HG03558 (cell line): ENCODE data around the gene GABRG1.

ENCODE experiments used
- ATAC-seq: cut with Tn5 transposase; IDR thresholded peaks from one replicate; pipeline ENCODE4 v1.9.1; 2021; ENCODE audit warnings: moderate number of reproducible peaks; ENCODE audit not compliant: unreplicated experiment; ENCODE audit errors: extremely low read depth

The GABRG1 gene

DNA sequence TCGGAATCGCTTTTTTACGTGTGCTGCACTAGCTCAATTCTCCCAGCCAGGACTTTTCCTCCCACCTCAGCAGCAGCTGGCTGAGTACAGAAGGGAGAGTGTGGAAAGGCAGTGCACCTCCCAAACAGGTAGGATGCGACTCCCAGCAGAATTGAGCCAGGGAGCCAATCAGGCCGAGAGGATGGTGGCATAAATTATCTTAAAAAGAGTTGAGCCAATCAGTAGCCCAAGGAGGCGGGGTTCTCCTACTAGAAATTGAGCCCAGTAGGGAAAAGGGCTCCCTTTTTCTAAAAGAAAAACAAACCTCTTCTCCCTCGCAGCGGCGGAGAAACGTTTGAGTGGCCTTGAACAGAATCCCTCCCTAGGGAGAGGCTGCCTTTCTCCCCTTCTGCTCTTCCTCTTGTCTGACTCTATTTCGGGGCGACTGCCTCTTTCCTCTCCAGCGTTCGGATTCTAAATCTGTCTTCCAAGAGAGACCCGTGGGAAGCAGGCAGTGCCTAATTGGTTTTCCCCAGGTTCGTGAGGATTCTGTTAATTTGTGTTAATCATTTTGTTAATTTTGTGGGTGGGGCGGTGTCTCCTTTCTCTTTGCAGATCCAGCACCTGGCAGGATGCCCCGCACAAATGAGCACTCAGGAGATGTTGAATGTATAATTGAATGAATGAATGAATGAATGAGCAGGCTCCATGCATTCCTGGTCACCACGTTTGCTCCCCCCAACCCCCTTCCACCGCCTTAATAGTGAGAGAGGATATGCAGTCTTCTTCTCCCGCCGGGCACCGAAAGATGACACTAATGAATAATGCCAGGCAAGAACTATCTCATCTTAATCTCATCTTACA lies at the start of gene GABRG1:
Gene GABRG1, minus strand, starts transcription at position 142 of the 843 bp plus-strand sequence. Its CDS starts 141 bp downstream, at position 1.
- no peak for ATAC-seq

DNA sequence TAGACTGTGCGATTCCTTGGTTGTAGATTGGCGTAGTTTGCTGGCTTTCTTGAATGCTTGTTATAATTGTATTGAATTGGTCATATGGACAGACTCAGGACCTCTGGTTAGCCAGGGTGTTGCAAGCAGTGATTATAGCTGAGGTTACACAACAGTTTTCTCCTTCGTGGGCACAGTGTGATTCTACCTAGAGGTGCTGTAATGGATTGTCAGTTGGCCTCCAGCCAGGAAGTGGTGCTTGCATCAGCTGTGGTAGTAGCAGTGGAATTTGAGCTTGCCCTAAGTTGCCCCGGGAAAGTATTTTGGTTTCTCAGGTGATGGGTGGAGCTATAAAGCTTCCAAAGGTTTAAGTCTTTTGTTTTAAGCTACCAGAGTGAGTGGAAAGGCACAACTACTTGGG lies 23.1 kb upstream of the GABRG1 start:
- no peak for ATAC-seq

- ATAC-seq = no peak
Observed at GRCh38 chr4:46131498-46132057, 7.7 kb upstream of the GABRG1 start.

GRCh38 chr4:46124773-46125413 lies 1.0 kb upstream of the GABRG1 start:
- ATAC-seq = no peak

- no peak for ATAC-seq
Observed at GRCh38 chr4:46081674-46082073, 42.2 kb downstream of the GABRG1 start.

DNA sequence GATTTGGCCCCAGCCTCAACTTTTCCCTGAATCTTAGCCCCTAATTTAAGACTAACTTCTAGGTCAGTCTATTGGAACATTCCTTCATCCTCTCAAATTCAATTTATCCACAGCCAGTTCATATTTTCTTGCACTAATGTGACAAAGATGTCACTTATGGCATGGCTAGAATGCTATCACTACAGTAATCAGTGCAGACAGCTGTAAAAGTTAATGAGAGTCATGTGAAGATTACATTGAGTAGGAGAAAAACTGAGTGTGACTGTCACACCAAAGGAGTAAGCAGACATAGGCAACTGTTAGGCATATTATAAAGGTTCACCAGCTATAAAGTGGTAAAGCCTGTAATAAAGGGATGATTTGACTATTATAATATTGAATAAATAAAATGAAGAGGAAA lies 42.6 kb downstream of the GABRG1 start:
- no peak for ATAC-seq

DNA sequence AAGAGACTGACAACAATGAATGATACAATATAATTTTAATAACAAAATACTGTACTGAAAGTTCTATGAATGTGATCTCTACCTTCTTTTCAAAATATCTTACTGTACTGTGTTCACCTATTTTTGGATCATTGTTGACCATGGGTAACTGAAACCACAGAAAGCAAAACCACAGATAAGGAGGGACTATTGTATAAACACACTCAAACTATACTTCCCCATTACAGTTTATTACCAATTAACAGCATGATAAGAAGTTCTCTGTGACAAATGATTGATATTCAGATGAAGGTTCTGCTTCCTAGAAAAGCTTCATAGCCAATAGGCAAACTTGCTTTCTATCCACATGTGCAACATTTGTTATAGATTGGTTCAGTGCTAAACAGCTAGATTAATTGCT lies 50.1 kb downstream of the GABRG1 start:
- no peak for ATAC-seq

DNA sequence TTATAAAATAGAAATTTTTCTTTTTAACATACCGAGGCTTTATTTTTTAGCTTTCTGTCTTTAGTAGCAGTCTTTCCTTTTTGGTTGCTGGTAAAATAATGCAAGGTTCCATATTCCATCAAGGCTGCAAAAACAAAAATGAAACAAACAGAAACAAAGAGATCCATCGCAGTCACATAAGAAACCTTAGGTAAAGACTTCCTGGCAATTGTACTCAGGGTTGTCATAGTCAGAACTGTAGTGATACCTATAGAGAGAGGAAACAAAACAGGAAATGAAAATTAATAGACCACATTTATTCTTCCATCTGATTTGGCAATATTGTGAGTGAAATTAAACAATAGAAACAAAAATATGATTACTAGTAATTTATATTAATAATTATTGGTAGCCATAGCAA lies 72.5 kb downstream of the GABRG1 start:
- no peak for ATAC-seq

DNA sequence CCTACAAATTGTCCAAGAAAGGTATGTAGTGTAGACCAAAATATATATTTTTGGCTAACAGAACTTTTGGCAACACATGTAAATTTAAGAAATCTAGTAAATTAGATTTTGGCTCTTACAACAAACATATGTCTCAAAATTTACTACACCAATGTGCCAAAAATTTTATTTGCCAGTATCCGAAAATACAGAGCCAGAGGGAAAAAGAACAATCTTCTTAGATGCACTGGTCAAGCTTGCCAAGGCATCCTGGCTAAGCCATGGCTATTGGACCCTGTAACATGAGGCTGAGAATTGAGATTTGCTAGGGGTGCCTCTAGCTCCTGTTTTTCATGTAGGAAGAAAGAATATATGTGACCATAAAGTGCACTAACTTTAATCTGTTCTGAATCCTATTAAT lies 91.8 kb downstream of the GABRG1 start:
- ATAC-seq = no peak

DNA sequence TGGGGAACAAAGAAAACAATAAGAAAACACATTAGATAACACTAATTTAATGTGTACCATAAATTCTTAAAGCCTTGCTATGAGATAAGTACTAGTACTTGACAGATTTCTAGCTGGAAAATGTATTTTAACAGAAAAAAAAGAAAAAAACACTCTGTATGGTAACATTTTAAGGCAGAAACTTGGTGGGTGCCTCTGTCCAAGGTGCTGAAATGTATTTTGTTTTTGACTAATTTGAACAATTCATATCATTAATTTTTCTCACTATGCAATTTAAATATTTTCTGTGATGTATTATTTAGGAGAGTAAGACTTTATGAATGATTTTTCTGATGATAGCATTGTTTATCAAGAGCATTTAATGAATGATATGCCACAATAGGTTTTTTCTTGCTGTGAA lies 107.5 kb downstream of the GABRG1 start:
- ATAC-seq = no peak

DNA sequence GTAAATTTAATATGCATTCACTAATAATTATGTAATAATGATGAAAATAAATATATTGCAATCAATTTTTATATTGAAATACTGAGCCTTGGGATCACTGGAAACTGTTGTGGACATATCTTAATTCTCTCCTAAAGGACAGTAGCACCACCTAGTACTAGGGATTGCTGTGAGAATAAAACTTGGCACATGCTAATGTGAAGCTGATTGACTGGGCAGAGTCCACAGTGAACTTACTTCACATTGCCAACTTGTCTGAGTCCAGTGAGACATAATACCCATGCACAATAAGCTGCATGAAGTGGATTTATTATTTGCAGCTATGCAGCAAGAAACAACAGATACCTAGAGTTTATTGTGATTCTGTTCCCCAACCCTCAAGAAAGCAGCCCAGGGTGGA lies 131.1 kb downstream of the GABRG1 start:
- no peak for ATAC-seq

DNA sequence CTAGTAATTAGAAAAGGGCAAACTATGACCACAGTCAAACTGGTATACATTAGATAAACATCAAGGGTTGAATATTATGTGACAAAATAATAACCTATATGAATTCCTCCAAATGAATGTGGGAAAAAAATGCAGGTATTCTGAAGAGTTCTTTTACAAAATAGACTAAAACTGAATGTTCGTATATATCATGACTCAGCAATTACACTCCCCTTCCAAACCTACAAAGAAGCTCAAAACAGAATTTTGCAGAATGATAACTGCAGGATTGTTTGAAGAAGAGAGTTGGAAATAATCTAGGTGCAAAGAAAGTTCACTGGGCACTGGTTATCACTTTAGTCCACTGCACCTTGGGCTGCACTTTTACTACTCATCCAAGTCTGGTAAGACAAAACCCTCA lies 134.1 kb downstream of the GABRG1 start:
- no peak for ATAC-seq

GRCh38 chr4:45987858-45988257 lies 136.0 kb downstream of the GABRG1 start:
- no peak for ATAC-seq
